GM20431 (cell line): ENCODE measurements around the gene GH1.
"Not testable (repeated sequence)": the region's sequence is repeated elsewhere in the genome, so short reads cannot be mapped to it uniquely, and the experiment has no call there.

Experiments used
- in situ Hi-C: fragments of 300-500 bp; cut with MseI, MboI; formaldehyde crosslinking; loops from one replicate; pipeline ENCODE4 v1.15.0; 2020; ENCODE audit warnings: low sequenced_read_pairs; ENCODE audit not compliant: unreplicated experiment

GH1 gene

GRCh38 chr17:63904796-63905195, 13.8 kb downstream of the GH1 start:
- in situ Hi-C loops, result loop anchor here (25.0 kb wide), 1 partner anchor 358 kb away; the partner anchor contains the start of gene TEX2

- in situ Hi-C loops, result loop anchor here (25.0 kb wide), 1 partner anchor 359 kb away; the partner anchor contains the start of gene TEX2
Observed at GRCh38 chr17:63903787-63904201, 14.8 kb downstream of the GH1 start.

DNA sequence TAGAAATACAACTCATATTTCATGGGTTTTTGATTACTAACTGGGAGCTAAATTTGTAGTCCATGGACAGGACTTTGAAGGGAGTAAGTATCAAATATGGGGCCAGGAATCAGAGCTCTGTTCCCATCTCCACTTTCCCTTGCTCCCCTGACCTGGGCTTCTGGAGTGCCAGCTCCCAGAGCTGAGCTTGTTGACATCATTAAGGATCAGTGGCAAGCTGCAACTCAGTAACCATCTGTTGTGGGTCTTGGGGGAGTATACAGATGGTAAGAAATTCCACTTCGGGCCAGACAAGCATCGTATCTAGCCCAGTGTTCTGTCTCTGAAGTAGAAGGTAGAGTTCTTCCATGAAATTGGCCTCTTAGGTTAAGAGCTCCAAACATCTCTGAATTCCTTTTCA, 16.7 kb downstream of the GH1 start:
- in situ Hi-C loops, result loop anchor here (25.0 kb wide), 1 partner anchor 360 kb away; the partner anchor contains the start of gene TEX2

- in situ Hi-C loops, result not testable (repeated sequence)
Observed at GRCh38 chr17:63898899-63899798, 19.5 kb downstream of the GH1 start.

- in situ Hi-C loops, result not testable (repeated sequence)
Observed at GRCh38 chr17:63896524-63897354, 21.9 kb downstream of the GH1 start, which contains the start of gene CSH1. TSS of gene CSH1 (minus strand) at chr17:63896574. CDS start at chr17:63896511, 63 bp downstream.

GRCh38 chr17:63894821-63895220, 23.8 kb downstream of the GH1 start:
- in situ Hi-C loops, result not testable (repeated sequence)

DNA sequence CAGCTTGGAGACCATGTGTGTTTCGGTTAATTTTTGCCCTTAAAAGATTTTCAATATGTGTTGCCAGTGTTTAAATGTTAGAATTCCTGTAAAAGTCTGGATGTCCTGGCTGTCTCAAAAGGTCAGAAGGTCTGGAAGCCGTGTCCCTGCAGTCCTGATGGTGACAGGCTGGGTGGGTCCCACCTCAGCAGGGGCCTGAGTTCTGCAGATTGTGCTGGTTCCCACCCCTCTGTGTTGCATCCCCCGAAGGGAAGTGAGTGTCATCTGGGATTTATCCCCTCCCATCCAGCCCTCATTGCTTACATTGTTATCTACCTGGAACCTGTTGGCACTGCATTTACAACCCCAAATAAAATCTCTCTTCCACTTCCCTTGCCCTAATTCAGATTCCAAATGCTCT, 24.6 kb downstream of the GH1 start:
- in situ Hi-C loops, result not testable (repeated sequence)

- in situ Hi-C loops, result not testable (repeated sequence)
Observed at GRCh38 chr17:63892316-63893037, 26.2 kb downstream of the GH1 start.

- in situ Hi-C loops, result not testable (repeated sequence)
Observed at GRCh38 chr17:63889026-63889848, 29.4 kb downstream of the GH1 start.

- in situ Hi-C loops, result not testable (repeated sequence)
Observed at GRCh38 chr17:63885119-63885518, 33.5 kb downstream of the GH1 start.

DNA sequence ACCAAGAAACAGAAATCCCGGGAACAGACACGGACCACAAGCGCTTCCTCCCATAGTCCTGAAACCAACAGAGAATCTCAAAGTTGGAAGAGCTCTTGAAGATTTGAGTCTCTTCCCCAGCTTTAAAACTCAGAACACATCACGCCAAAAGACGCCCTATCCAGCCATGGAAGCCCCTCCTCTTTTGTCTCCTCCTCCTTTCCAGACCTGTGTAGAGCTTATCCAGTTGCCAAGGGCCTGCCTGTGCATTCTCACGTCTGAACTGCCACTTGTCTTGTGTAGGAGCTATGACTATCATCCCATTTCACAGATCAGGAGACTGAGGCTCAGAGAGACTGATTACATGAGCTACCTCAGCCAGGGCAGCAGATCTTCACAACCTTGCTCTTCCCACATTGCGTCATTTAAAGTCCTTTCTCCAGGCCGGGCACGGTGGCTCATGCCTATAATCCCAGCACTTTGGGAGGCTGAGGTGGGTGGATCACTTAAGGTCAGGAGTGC, 36.0 kb downstream of the GH1 start:
- in situ Hi-C loops, result not testable (repeated sequence)

GRCh38 chr17:63881935-63882601, 36.6 kb downstream of the GH1 start, which contains the start of gene GH2:
TSS of gene GH2 (minus strand) at chr17:63881944. CDS start at chr17:63881801, 143 bp downstream.
- in situ Hi-C loops, result no loop called here

- in situ Hi-C loops, result not testable (repeated sequence)
Observed at GRCh38 chr17:63881337-63881736, 37.3 kb downstream of the GH1 start.

GRCh38 chr17:63880706-63881105, 37.9 kb downstream of the GH1 start:
- in situ Hi-C loops, result no loop called here

- in situ Hi-C loops, result not testable (repeated sequence)
Observed at GRCh38 chr17:63878413-63878812, 40.2 kb downstream of the GH1 start.

DNA sequence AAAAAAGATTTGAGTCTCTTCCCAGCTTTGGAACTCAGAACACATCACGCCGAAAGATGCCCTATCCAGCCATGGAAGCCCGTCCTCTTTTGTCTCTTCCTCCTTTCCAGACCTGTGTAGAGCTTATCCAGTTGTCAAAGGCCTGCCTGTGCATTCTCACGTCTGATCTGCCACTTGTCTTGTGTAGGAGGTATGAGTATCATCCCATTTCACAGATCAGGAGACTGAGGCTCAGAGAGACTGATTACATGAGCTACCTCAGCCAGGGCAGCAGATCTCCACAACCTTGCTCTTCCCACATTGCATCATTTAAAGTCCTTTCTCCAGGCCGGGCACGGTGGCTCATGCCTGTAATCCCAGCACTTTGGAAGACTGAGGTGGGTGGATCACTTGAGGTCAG, 43.9 kb downstream of the GH1 start:
- in situ Hi-C loops, result not testable (repeated sequence)

DNA sequence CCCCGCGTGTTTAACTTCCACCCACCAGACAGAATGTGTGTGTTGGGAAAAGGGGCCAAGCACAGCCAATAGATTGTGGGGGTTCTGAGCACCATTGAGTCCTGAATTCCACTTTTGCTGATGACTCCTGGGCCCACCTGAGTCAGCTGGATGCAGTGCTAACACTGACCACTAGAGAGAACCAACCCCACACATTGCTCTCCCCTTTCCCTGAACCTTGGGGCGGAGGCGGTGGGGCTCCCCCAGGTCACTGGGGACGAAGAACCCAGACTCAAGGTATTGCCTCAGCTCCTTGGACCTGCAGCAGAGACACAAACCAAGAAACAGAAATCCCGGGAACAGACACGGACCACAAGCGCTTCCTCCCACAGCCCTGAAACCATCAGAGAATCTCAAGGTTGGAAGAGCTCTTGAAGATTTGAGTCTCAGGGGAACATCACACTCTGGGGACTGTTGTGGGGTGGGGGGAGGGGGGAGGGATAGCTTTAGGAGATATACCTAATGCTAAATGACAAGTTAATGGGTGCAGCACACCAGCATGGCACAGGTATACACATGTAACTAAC, 44.5 kb downstream of the GH1 start:
- in situ Hi-C loops, result not testable (repeated sequence)

DNA sequence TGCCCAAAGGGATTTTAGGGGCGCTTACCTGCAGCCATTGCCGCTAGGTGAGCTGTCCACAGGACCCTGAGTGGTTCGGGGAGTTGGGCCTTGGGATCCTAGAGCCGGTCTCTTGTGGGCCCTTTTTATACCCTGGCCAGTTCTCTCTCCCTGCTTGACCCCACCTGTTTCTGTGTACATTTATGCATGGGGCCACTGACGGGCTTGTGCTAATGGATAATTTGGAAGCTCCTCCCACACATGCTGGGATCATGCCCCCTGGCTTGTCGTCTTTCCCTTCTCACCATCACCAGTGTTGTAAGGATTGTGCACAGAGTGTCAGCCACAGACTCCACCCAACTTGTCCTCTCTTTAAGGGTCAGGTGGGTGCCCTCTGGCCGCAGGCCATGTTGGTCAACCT, 45.1 kb downstream of the GH1 start, which contains the start of gene CSH2:
CSH2 (minus strand) TSS at position 101 of the 400 bp plus-strand sequence; CDS start at position 38, 63 bp downstream.
- in situ Hi-C loops, result not testable (repeated sequence)
